BJ (cell line): ENCODE data around the gene ANO4. TPM values are rescaled to one million over a fixed set of nuclear protein-coding genes. Genes with fewer than 3 reads are reported as not detected.

Experiments used
- CTCF ChIA-PET: fragments of 350-600 bp; formaldehyde crosslinking; extraction: SDS; loops from one replicate; lab custom pipeline; 2021; ENCODE audit warnings: antibody characterized with exemption, inconsistent platforms; lab: Yijun Ruan, JAX
- POLR2A ChIA-PET: fragments of 300-600 bp; sonication (Branson Sonifier 250); formaldehyde crosslinking; extraction: SDS; loops from one replicate; lab custom pipeline; 2021; ENCODE audit warnings: antibody characterized with exemption; lab: Charles Lee
- DNase-seq: peaks from one replicate; pipeline ENCODE4 v3.0.0-alpha.2; 2011; ENCODE audit warnings: low read depth
- H3K27me3 ChIP-seq: 2 replicates; pipeline ENCODE4 v1.6.0; 2011; ENCODE audit warnings: low read length; ENCODE audit not compliant: control insufficient read depth, insufficient read depth
- H3K36me3 ChIP-seq: 2 replicates; pipeline ENCODE4 v1.5.1; 2011; ENCODE audit warnings: low read length; ENCODE audit not compliant: control insufficient read depth, insufficient read depth
- H3K4me3 ChIP-seq: 2 replicates; pipeline ENCODE4 v1.5.1; 2011; ENCODE audit warnings: low read depth, mild to moderate bottlenecking, control low read depth, low read length
- polyA plus RNA-seq: library from polyadenylated mRNA; depleted of rRNA; stranded (reverse); fragments of >200 nt; gene quantifications from 2 replicates; pipeline ENCODE4 v1.2.3, GENCODE V29; 2011; rRNA removed
- TF ChIP-seq, protein P1 (sequence below): IDR thresholded peaks from 2 replicates; pipeline ENCODE4 v1.5.1; 2011; ENCODE audit warnings: low read depth, mild to moderate bottlenecking, control low read depth, inconsistent platforms, low read length, moderate library complexity; ENCODE audit not compliant: insufficient read depth

Gene ANO4
- polyA plus RNA-seq, 1 experiment = 7.1 TPM

DNA sequence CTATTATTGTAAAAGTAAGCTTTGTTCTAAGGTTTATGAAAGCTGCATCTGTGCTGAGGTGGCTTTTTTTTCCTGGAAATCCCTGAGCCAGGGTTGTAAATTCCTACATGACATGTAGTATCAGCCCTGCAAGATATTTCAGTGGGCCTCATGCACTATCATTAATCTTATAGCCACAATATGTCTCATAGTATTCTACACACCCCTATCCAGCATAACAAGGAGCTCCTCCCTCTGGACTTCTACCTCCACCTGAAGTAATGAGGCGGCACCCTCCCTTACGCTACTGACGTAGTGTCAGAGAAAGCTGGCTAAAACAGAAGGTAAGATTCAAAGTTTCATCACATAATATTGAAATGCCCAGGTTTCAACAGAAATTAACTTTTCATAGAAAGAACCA lies 380.0 kb downstream of the ANO4 start:
- CTCF ChIA-PET = no interaction called here
- TF ChIP-seq, protein P1, sequence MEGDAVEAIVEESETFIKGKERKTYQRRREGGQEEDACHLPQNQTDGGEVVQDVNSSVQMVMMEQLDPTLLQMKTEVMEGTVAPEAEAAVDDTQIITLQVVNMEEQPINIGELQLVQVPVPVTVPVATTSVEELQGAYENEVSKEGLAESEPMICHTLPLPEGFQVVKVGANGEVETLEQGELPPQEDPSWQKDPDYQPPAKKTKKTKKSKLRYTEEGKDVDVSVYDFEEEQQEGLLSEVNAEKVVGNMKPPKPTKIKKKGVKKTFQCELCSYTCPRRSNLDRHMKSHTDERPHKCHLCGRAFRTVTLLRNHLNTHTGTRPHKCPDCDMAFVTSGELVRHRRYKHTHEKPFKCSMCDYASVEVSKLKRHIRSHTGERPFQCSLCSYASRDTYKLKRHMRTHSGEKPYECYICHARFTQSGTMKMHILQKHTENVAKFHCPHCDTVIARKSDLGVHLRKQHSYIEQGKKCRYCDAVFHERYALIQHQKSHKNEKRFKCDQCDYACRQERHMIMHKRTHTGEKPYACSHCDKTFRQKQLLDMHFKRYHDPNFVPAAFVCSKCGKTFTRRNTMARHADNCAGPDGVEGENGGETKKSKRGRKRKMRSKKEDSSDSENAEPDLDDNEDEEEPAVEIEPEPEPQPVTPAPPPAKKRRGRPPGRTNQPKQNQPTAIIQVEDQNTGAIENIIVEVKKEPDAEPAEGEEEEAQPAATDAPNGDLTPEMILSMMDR = no peak
- no peak for DNase-seq
- Histone ChIP-seq H3K27me3 (no peaks in the 10 kb centered on the region; the same call in 1 of the 2 replicates), H3K4me3 (no peak overlapping the region), H3K36me3 (no peaks in the 10 kb centered on the region)
- POLR2A ChIA-PET = no interaction called here

Other genes with a start within 250 kb of the ANO4 start
- gene GAS2L3, start 221.1 kb upstream of the ANO4 start, polyA plus RNA-seq = 4.9 and 10.5 TPM in 2 replicates